CD4-positive, alpha-beta T cell (primary cell): Measurements from ENCODE around the gene TBRG4. TPM values are rescaled to one million over a fixed set of nuclear protein-coding genes. Genes with fewer than 3 reads are reported as not detected.

Experiments used
- ATAC-seq: fragments of 200-7000 bp; cut with Tn5 transposase; one replicate; pipeline ENCODE4 v1.10.0; 2022; ENCODE audit warnings: mild to moderate bottlenecking; ENCODE audit not compliant: poor library complexity
- CTCF ChIA-PET: fragments of 350-600 bp; sonication (Branson Sonifier 250); formaldehyde crosslinking; loops from one replicate; lab custom pipeline; 2021; ENCODE audit warnings: antibody characterized with exemption, inconsistent platforms; lab: Charles Lee
- POLR2A ChIA-PET: fragments of 350-600 bp; sonication (Branson Sonifier 250); formaldehyde crosslinking; loops from one replicate; lab custom pipeline; 2021; ENCODE audit warnings: antibody characterized with exemption, inconsistent platforms; lab: Charles Lee
- DNase-seq, 14 experiments: peaks; one replicate each; pipeline ENCODE4 v3.0.0-alpha.2; 2013 to 2020; ENCODE audit warnings: mixed read lengths in 2 of 14
- H3K27ac ChIP-seq, 2 donors: one replicate each; pipeline versions ENCODE4 v1.5.1 to v1.7.0; 2013; ENCODE audit warnings: low read length in 2 of 2, low read depth in 1 of 2, mild to moderate bottlenecking in 1 of 2
- H3K27me3 ChIP-seq, 2 experiments: 1 replicate in 1 of 2; 2 replicates in 1 of 2; pipeline versions ENCODE4 v1.6.1 to v1.7.0; 2013; ENCODE audit warnings: low read length in 2 of 2, control low read depth in 1 of 2, mild to moderate bottlenecking in 1 of 2, moderate library complexity in 1 of 2; ENCODE audit not compliant: insufficient read depth in 2 of 2, control insufficient read depth in 1 of 2
- H3K36me3 ChIP-seq: one replicate; pipeline ENCODE4 v1.6.1; 2013; ENCODE audit warnings: low read length, control low read depth; ENCODE audit not compliant: insufficient read depth
- H3K4me1 ChIP-seq: one replicate; pipeline ENCODE4 v1.6.1; 2013; ENCODE audit warnings: low read length, control low read depth; ENCODE audit not compliant: insufficient read depth
- H3K4me3 ChIP-seq: one replicate; pipeline ENCODE4 v1.5.1; 2013; ENCODE audit warnings: mild to moderate bottlenecking, low read length, moderate library complexity
- H3K9me3 ChIP-seq, 2 experiments: 1 replicate in 1 of 2; 2 replicates in 1 of 2; pipeline versions ENCODE4 v1.6.1 to v1.7.0; 2013; ENCODE audit warnings: low read length in 2 of 2, mild to moderate bottlenecking in 2 of 2, control low read depth in 1 of 2, moderate library complexity in 1 of 2; ENCODE audit not compliant: control insufficient read depth in 1 of 2, insufficient read depth in 1 of 2
- H3K27ac Mint-ChIP-seq: one replicate; pipeline ENCODE4 v1.8.0; 2020; ENCODE audit warnings: mixed read lengths
- H3K27me3 Mint-ChIP-seq: one replicate; pipeline ENCODE4 v1.8.0; 2021; ENCODE audit warnings: mixed read lengths
- H3K36me3 Mint-ChIP-seq: one replicate; pipeline ENCODE4 v1.8.0; 2021; ENCODE audit warnings: low read depth, mixed read lengths
- H3K4me1 Mint-ChIP-seq: one replicate; pipeline ENCODE4 v1.8.0; 2021; ENCODE audit warnings: low read depth, mixed read lengths
- H3K4me3 Mint-ChIP-seq: one replicate; pipeline ENCODE4 v1.8.0; 2020; ENCODE audit warnings: mild to moderate bottlenecking, mixed read lengths
- H3K9me3 Mint-ChIP-seq: one replicate; pipeline ENCODE4 v1.8.0; 2020; ENCODE audit warnings: mixed read lengths
- CTCF ChIP-seq: fragments of 200-600 bp; IDR thresholded peaks from one replicate; pipeline ENCODE4 v1.8.0; 2022; ENCODE audit warnings: antibody characterized with exemption, mild to moderate bottlenecking
- intact Hi-C, 2 experiments: fragments of 100-400 bp; cut with DNase I in 1 of 2; cut with micrococcal nuclease in 1 of 2; formaldehyde crosslinking; loops; one replicate each; pipeline versions ENCODE4 v1.15.1 to v1.9.0; 2023 to 2025; cut with DNase I, micrococcal nuclease
- total RNA-seq, 174 experiments: library from RNA in 2 of 174; stranded (reverse) in 2 of 174; gene quantifications; one replicate each; pipeline ENCODE4 v1.2.3 and lab custom pipeline; 2021 to 2026

The TBRG4 gene
- total RNA-seq, 2 experiments from 2014 or later = 104 to 105 TPM

- Mint-ChIP-seq H3K4me3 (no peak overlapping the region), H3K27me3 (no peaks in the 10 kb centered on the region), H3K36me3 (peaks cover 41% of the 10 kb centered on the region), H3K4me1 (no peaks in the 10 kb centered on the region), H3K9me3 (no peaks in the 10 kb centered on the region), H3K27ac (peak overlapping the region; percentile 76)
- Histone ChIP-seq H3K4me3 (no peak overlapping the region), H3K9me3 (no peaks in the 10 kb centered on the region), H3K27me3 (no peaks in the 10 kb centered on the region), H3K27ac (no peak overlapping the region), H3K4me1 (peaks cover 10% of the 10 kb centered on the region), H3K36me3 (peaks cover 38% of the 10 kb centered on the region)
- intact Hi-C loops = no loop called here
- DNase-seq = peak in 1 of 14 experiments; percentile 12
- POLR2A ChIA-PET = no interaction called here
- CTCF ChIA-PET = no interaction called here
- ATAC-seq = no peak
- no peak for TF ChIP-seq CTCF
Measured at GRCh38 chr7:45078125-45078681, 33.3 kb downstream of the TBRG4 start.

- H3K36me3 ChIP-seq = peaks cover 44% of the 10 kb centered on the region
- Mint-ChIP-seq H3K4me3 (no peak overlapping the region), H3K9me3 (no peaks in the 10 kb centered on the region)
Measured at GRCh38 chr7:45077579-45077978, 33.9 kb downstream of the TBRG4 start.

GRCh38 chr7:45076946-45077345 lies 34.6 kb downstream of the TBRG4 start:
- ChIA-PET CTCF (no interaction called here), POLR2A (no interaction called here)
- H3K9me3 Mint-ChIP-seq = no peaks in the 10 kb centered on the region
- Histone ChIP-seq H3K27me3 (no peaks in the 10 kb centered on the region), H3K4me3 (no peak overlapping the region), H3K36me3 (peaks cover 50% of the 10 kb centered on the region), H3K9me3 (no peaks in the 10 kb centered on the region), H3K4me1 (peaks cover 11% of the 10 kb centered on the region), H3K27ac (no peak overlapping the region)
- H3K27me3 Mint-ChIP-seq = no peaks in the 10 kb centered on the region
- no peak for ATAC-seq
- no peak for TF ChIP-seq CTCF
- H3K36me3 Mint-ChIP-seq = peaks cover 54% of the 10 kb centered on the region
- H3K27ac Mint-ChIP-seq = no peak overlapping the region
- intact Hi-C loops = no loop called here
- H3K4me3 Mint-ChIP-seq = no peak overlapping the region
- H3K4me1 Mint-ChIP-seq = peaks cover 3% of the 10 kb centered on the region
- DNase-seq = no peak

More at GRCh38 chr7:45077579-45077978, 33.9 kb downstream of the TBRG4 start:
- Mint-ChIP-seq H3K4me1 (peaks cover 3% of the 10 kb centered on the region), H3K27me3 (no peaks in the 10 kb centered on the region), H3K27ac (peak overlapping the region; percentile 76), H3K36me3 (peaks cover 48% of the 10 kb centered on the region)
- no peak for TF ChIP-seq CTCF
- Histone ChIP-seq H3K27ac (no peak overlapping the region), H3K4me3 (no peak overlapping the region), H3K9me3 (no peaks in the 10 kb centered on the region), H3K4me1 (peaks cover 11% of the 10 kb centered on the region), H3K27me3 (no peaks in the 10 kb centered on the region)
- DNase-seq = no peak
- no peak for ATAC-seq
- ChIA-PET POLR2A (interaction anchor here (0.7 kb wide), 1 partner anchor 8 kb away, joined by 4 read pairs; no protein-coding TSS in a partner anchor), CTCF (no interaction called here)
- intact Hi-C loops = no loop called here
